ENCODE data around the gene SDCCAG8.

The SDCCAG8 gene

DNA sequence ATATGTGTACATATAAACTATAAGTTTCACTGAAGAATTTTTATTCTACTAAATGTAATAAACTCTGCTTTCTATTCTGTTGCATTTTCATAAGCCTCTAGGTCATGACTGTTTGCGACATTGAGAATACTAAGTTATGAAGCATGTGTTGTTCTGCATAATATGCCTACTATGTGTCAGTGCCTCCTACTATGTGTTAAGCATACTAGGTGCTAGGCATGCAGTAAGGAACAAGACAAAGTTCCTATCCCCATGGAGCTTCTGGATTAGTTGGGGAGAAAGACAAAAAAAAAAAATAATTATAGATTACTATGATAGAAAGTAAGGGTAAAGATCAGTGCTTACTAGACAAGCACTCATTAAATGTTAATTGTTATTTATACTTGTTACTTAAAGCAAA lies 1.3 kb downstream of the SDCCAG8 start:
- Histone ChIP-seq H3K4me1 (ENCODE audit: control insufficient read depth, insufficient read depth, low read length) (peaks cover 5% of the 10 kb centered on the region), H3K27me3 (ENCODE audit: control insufficient read depth, insufficient read depth, low read length) (no peaks in the 10 kb centered on the region), H3K27ac (ENCODE audit: low read depth, low read length) (no peak overlapping the region), H3K9ac (ENCODE audit: low read length) (no peak overlapping the region), H3K4me3 (ENCODE audit: low read length) (no peak overlapping the region), H3K36me3 (ENCODE audit: control insufficient read depth, insufficient read depth, low read length) (no peaks in the 10 kb centered on the region)

DNA sequence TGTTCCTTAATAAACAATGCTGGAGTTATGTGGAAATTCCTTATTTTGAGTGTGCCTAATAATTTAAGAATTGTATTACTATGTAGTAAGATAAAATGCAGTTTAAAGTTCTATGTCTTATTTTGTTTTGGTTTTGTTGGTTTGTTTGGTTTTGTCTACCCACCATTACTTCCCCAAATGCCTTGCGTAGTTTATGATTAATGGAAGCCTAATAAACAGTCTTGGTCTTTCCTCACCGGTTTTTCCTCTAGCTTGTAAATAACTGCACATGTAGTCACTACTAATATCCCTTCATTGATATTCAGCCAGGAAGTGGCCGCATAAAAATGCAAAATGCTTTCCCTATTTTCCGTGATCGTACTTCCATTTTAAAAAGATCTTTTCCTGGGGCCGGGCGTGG lies 2.9 kb downstream of the SDCCAG8 start:
- H3K4me1 ChIP-seq (ENCODE audit: control insufficient read depth, insufficient read depth, low read length) = peaks cover 5% of the 10 kb centered on the region
- H3K4me3 ChIP-seq (ENCODE audit: low read length) = no peak overlapping the region

DNA sequence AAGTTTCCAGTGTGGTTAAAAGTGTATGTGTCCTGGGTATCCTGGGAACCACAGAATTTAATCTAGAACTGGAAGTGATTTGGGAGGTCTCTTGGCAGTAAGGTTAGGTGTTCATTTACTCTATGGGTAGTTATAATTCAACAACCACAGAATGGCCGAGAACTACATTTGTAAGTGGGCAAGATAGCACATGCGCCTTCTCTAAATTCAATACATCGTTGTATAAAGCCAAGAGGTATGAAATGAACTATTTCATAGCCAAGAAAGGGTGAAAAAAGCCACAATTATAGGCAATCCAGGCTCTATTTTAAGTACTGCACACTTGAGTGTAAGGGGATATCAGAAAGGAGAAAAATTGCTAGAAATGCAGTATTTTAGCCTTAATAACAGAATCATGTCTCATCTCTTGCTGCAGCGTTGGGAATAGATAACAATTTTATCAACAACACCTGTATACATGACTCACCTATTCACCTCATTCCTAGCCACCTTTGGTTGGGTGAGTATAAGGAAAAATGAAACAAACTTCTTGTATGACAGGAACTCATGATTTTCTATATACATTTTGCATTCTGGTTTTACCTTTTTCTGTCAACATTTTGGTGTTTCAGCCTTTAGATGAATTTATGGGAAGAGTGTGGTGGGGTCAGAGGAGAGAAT lies 4.5 kb downstream of the SDCCAG8 start:
- H3K27ac ChIP-seq (ENCODE audit: low read depth, low read length) = peak overlapping the region; percentile 17
- H3K36me3 ChIP-seq (ENCODE audit: control insufficient read depth, insufficient read depth, low read length) = no peaks in the 10 kb centered on the region
- H3K9ac ChIP-seq (ENCODE audit: low read length) = no peak overlapping the region
- H3K27me3 ChIP-seq (ENCODE audit: control insufficient read depth, insufficient read depth, low read length) = no peaks in the 10 kb centered on the region
- H3K4me3 ChIP-seq (ENCODE audit: low read length) = no peak overlapping the region
- peaks cover 5% of the 10 kb centered on the region for H3K4me1 ChIP-seq (ENCODE audit: control insufficient read depth, insufficient read depth, low read length)

More for the DNA sequence above, 2.9 kb downstream of the SDCCAG8 start:
- no peaks in the 10 kb centered on the region for H3K36me3 ChIP-seq (ENCODE audit: control insufficient read depth, insufficient read depth, low read length)
- no peak overlapping the region for H3K27ac ChIP-seq (ENCODE audit: low read depth, low read length)
- H3K27me3 ChIP-seq (ENCODE audit: control insufficient read depth, insufficient read depth, low read length) = no peaks in the 10 kb centered on the region
- H3K9ac ChIP-seq (ENCODE audit: low read length) = no peak overlapping the region

DNA sequence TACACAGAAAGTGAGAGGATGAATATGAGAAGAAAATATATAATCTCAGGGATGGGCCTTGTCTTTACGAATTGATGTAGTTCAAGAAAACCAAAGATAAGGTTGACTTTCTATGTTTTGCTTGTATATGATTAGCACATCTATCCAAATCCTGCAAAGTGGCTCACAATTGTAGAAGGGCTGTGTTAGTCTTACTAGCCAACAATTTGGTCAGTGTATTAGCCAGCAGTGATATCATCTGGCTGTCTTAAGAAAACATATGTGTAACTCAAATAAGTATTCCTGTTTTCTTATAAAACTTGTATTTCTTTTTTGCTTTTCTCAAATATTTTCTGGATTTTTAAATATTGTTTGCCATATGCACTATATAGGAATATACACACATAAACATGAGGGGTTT lies 5.5 kb downstream of the SDCCAG8 start:
- no peak overlapping the region for H3K4me3 ChIP-seq (ENCODE audit: low read length)

DNA sequence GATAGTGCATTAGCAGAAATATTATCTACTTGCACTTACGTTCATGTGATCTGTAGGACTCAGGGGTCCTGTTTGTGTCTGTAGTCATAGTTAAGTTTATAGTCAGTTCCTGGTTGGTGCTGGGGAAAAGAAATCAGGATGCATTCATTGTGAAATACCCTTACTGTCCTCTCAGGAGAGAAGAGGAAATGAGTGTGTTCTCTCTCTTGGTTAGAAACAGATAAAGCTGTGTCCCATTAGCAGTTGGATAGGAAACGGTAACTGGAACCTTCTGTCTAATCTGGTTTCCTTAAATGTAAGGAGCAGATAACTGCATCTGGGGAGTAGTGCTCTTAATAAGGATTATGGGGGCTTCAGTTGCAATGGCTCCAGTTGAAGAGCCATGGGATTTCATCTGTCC lies 8.9 kb downstream of the SDCCAG8 start:
- Histone ChIP-seq H3K27me3 (ENCODE audit: control insufficient read depth, insufficient read depth, low read length) (no peaks in the 10 kb centered on the region), H3K4me1 (ENCODE audit: control insufficient read depth, insufficient read depth, low read length) (no peaks in the 10 kb centered on the region), H3K36me3 (ENCODE audit: control insufficient read depth, insufficient read depth, low read length) (no peaks in the 10 kb centered on the region), H3K27ac (ENCODE audit: low read depth, low read length) (no peak overlapping the region), H3K4me3 (ENCODE audit: low read length) (no peak overlapping the region), H3K9ac (ENCODE audit: low read length) (no peak overlapping the region)

More for the DNA sequence above, 5.5 kb downstream of the SDCCAG8 start:
- H3K9ac ChIP-seq (ENCODE audit: low read length) = no peak overlapping the region
- H3K36me3 ChIP-seq (ENCODE audit: control insufficient read depth, insufficient read depth, low read length) = no peaks in the 10 kb centered on the region
- H3K4me1 ChIP-seq (ENCODE audit: control insufficient read depth, insufficient read depth, low read length) = peaks cover 4% of the 10 kb centered on the region
- H3K27me3 ChIP-seq (ENCODE audit: control insufficient read depth, insufficient read depth, low read length) = no peaks in the 10 kb centered on the region
- H3K27ac ChIP-seq (ENCODE audit: low read depth, low read length) = no peak overlapping the region

DNA sequence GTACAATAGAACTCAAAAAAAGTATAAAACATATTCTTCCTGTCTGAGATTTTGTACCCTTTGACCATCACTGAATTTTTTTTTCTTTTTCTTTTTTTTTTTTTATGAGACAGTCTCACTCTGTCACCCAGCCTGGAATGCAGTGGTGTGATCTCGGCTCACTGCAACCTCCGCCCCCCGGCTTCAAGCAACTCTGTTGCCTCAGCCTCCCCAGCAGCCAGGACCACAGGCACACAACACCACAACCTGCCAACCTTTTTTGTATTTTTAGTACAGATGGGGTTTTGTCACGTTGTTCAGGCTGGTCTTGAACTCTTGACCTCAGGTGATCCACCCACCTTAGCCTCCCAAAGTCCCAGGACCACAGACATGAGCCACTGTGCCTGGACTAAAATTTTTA lies 10.4 kb downstream of the SDCCAG8 start:
- no peak overlapping the region for H3K4me3 ChIP-seq (ENCODE audit: low read length)
- H3K27me3 ChIP-seq (ENCODE audit: control insufficient read depth, insufficient read depth, low read length) = no peaks in the 10 kb centered on the region
- no peaks in the 10 kb centered on the region for H3K36me3 ChIP-seq (ENCODE audit: control insufficient read depth, insufficient read depth, low read length)
- H3K4me1 ChIP-seq (ENCODE audit: control insufficient read depth, insufficient read depth, low read length) = no peaks in the 10 kb centered on the region
- H3K9ac ChIP-seq (ENCODE audit: low read length) = no peak overlapping the region
- no peak overlapping the region for H3K27ac ChIP-seq (ENCODE audit: low read depth, low read length)

DNA sequence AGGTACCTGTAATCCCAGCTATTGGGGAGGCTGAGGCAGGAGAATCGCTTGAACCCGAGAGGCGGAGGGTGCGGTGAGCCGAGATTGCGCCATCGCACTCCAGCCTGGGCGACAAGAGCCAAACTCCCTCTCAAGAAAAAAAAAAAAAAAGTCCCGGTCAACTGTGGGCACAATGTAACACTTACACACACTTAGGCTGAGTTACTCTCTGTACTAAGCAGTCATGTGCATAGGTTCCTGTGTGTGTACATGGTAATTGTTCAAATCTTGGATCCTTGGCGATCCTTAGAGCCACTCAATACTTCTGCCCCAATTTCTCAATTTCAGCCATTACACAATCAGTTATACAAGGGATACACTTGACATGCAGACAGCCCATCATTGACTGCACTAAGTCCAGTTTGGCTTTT lies 11.6 kb downstream of the SDCCAG8 start:
- Histone ChIP-seq H3K27me3 (ENCODE audit: control insufficient read depth, insufficient read depth, low read length) (no peaks in the 10 kb centered on the region), H3K27ac (ENCODE audit: low read depth, low read length) (no peak overlapping the region), H3K9ac (ENCODE audit: low read length) (no peak overlapping the region), H3K4me1 (ENCODE audit: control insufficient read depth, insufficient read depth, low read length) (no peaks in the 10 kb centered on the region), H3K36me3 (ENCODE audit: control insufficient read depth, insufficient read depth, low read length) (no peaks in the 10 kb centered on the region), H3K4me3 (ENCODE audit: low read length) (no peak overlapping the region)

DNA sequence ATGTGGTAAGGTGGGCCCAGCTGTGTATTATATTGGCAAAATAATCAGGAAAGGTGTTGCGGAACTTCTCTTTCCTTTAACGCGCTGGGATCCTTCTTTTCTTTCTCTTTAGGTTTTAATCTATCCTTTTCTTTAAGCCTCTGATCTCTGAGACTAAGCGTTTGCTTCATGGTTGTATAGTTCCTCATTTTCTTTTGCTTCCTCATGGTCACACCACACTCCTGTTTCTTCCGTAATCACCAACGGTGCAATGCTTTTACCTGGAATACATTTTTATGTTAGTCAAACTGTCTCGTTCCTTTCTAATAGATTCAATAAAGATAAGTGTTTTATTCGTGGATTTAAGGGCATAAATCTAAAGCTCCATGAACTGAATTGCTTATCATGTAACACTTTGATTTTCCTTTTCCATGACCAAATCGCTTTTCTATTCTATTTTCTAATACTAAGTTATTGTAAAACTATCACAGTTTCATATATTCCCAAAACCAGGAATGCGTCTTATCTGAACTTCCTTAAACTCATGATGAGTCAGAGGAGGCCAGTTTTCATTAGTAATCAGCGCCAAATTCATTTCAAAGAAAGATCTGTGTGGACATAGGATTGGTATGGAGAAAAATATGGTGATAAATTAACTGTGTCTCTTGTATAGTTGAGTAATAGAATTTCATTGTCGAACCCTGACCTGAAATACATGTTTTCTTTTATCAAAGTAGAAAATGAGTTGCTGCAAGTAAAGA lies 12.2 kb downstream of the SDCCAG8 start:
- Histone ChIP-seq H3K9ac (ENCODE audit: low read length) (no peak overlapping the region), H3K4me3 (ENCODE audit: low read length) (no peak overlapping the region), H3K27ac (ENCODE audit: low read depth, low read length) (no peak overlapping the region), H3K36me3 (ENCODE audit: control insufficient read depth, insufficient read depth, low read length) (no peaks in the 10 kb centered on the region), H3K27me3 (ENCODE audit: control insufficient read depth, insufficient read depth, low read length) (no peaks in the 10 kb centered on the region), H3K4me1 (ENCODE audit: control insufficient read depth, insufficient read depth, low read length) (no peaks in the 10 kb centered on the region)

DNA sequence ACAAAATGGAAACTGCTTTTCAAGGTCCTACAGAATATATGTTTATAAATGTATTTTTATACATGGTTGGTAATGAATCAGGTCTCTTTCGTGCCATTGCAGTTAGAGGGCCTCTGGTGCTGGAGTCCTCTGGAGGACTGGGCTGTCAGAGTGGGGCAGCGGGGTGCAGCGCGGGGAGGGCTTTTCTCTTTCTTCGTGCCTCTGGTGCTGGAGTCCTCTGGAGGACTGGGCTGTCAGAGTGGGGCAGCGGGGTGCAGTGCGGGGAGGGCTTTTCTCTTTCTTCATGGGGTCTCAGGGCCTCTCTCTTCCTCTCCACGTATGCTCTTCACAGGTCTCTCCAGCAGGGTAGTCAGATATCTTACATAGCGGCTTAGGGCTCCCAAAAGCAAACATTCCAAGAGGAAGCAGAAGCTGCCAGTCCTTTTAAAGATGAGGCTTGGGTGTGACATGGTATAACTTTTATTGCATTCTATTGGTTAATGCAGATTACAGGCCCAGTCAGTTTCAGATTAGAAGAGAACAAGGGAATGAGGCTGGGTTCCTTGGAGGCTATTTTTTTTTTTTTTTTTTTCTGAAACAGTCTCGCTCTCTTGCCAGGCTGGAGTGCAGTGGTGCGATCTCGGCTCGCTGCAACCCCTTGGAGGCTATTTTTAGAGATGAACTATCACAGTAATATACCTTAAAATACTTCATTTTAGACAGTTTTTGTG lies 13.1 kb downstream of the SDCCAG8 start:
- H3K27ac ChIP-seq (ENCODE audit: low read depth, low read length) = no peak overlapping the region
- H3K4me1 ChIP-seq (ENCODE audit: control insufficient read depth, insufficient read depth, low read length) = no peaks in the 10 kb centered on the region
- no peaks in the 10 kb centered on the region for H3K27me3 ChIP-seq (ENCODE audit: control insufficient read depth, insufficient read depth, low read length)

DNA sequence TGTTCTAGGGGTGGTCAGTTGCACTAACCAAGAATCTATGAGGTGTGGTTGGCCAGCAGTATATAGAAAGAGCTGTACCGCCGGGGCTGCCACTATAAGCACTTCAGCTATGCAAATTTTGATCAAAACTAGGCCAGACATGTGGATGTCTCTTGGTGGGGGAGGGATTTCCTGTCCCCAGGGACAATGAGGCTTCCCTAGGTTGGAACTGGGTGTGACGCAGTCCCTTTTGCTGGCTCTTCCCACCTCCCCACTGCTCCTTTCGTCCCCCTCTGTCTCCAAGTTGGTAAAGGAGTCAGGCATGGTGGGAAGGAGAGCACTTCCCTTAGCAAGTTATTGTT lies 13.6 kb downstream of the SDCCAG8 start:
- no peaks in the 10 kb centered on the region for H3K4me1 ChIP-seq (ENCODE audit: control insufficient read depth, insufficient read depth, low read length)
- no peak overlapping the region for H3K4me3 ChIP-seq (ENCODE audit: low read length)
- peaks cover 3% of the 10 kb centered on the region for H3K36me3 ChIP-seq (ENCODE audit: control insufficient read depth, insufficient read depth, low read length)
- no peak overlapping the region for H3K9ac ChIP-seq (ENCODE audit: low read length)
- H3K27ac ChIP-seq (ENCODE audit: low read depth, low read length) = no peak overlapping the region
- no peaks in the 10 kb centered on the region for H3K27me3 ChIP-seq (ENCODE audit: control insufficient read depth, insufficient read depth, low read length)

More for the DNA sequence above, 13.1 kb downstream of the SDCCAG8 start:
- Histone ChIP-seq H3K36me3 (ENCODE audit: control insufficient read depth, insufficient read depth, low read length) (no peaks in the 10 kb centered on the region), H3K4me3 (ENCODE audit: low read length) (no peak overlapping the region), H3K9ac (ENCODE audit: low read length) (no peak overlapping the region)

DNA sequence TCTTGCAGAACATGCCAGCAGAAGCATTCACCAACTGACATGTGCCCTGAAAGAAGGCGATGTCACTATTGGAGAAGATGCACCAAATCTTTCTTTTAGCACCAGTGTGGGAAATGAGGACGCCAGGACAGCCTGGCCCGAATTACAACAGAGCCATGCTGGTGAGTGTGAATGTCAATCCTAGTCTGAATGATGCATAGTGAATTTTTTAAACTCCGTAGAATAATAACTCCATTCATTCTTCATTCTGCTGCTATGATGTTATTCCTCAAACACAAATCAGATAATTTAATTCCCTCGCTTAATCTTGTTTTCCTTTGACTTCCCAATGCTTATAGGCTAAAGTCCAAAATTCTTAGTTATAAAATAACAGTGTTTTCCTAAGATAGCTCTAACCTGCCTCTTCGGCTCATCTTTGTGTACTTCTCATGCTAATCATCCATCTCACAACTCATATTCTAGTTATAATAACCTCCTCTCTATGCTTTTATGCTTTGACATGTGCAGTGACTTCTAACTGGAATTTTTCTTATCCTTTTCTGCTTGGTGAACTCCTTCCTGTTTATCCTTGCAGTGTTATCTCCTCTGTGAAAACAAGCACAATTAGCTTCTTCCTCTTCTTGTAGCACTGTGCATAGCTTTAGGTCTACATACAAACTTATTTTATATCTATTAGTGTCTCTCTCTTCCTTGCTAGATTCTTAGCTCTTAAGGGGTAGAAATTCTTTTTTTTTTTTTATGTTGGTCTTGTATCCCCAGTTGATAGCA lies 14.4 kb downstream of the SDCCAG8 start:
- Histone ChIP-seq H3K36me3 (ENCODE audit: control insufficient read depth, insufficient read depth, low read length) (peaks cover 3% of the 10 kb centered on the region), H3K27me3 (ENCODE audit: control insufficient read depth, insufficient read depth, low read length) (no peaks in the 10 kb centered on the region), H3K4me3 (ENCODE audit: low read length) (no peak overlapping the region), H3K27ac (ENCODE audit: low read depth, low read length) (no peak overlapping the region), H3K9ac (ENCODE audit: low read length) (no peak overlapping the region), H3K4me1 (ENCODE audit: control insufficient read depth, insufficient read depth, low read length) (no peaks in the 10 kb centered on the region)

DNA sequence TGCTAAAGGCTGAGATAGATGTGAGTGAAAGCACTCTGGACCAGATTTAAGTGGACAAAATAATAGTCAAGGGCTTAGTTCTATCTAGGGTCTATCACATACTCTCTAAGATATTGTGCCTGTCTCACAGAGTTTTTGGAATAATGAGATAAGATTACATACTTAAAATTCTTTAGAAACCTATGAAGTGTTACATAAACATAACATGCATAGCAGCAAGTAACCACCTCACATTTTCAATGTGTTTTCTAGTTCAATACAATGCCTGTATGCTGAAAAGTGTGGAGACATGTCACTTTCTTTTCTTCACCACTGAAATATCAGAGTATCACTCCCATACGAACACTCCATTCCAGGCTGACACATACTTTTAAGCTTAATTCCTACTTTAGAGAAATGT lies 16.2 kb downstream of the SDCCAG8 start:
- Histone ChIP-seq H3K36me3 (ENCODE audit: control insufficient read depth, insufficient read depth, low read length) (peaks cover 3% of the 10 kb centered on the region), H3K4me3 (ENCODE audit: low read length) (no peak overlapping the region), H3K27ac (ENCODE audit: low read depth, low read length) (no peak overlapping the region), H3K9ac (ENCODE audit: low read length) (no peak overlapping the region), H3K4me1 (ENCODE audit: control insufficient read depth, insufficient read depth, low read length) (no peaks in the 10 kb centered on the region), H3K27me3 (ENCODE audit: control insufficient read depth, insufficient read depth, low read length) (no peaks in the 10 kb centered on the region)

Data from rectal smooth muscle tissue (tissue), 1 donor.